Measurements from ENCODE around the gene TBCK.

Gene TBCK

GRCh38 chr4:106021737-106022410 is 294.1 kb downstream of the TBCK start:
- Histone ChIP-seq H3K9me3 (ENCODE audit: insufficient read depth, low read depth, low read length) (0 out of 2 replicates have a peak, but pooled peaks cover under 1% of the 10 kb centered on the region), H3F3A (ENCODE audit: low read depth) (no peaks in the 10 kb centered on the region; the same call in 1 of the 2 replicates), H3K79me2 (ENCODE audit: insufficient read depth, low read length) (no peaks in the 10 kb centered on the region), H3K9ac (ENCODE audit: low read depth, low read length, poor library complexity, severe bottlenecking) (peak overlapping the region; percentile 34), H4K20me1 (ENCODE audit: insufficient read depth, low read length, poor library complexity, severe bottlenecking) (no peaks in the 10 kb centered on the region), H3K9me2 (replicated peaks; ENCODE audit: low read depth, low read length) (no peaks in the 10 kb centered on the region), H3K27me3 (ENCODE audit: insufficient read depth, low read length, poor library complexity, severe bottlenecking) (no peaks in the 10 kb centered on the region), H3K4me1 (ENCODE audit: insufficient read depth, low read length, poor library complexity, severe bottlenecking) (peaks cover 73% of the 10 kb centered on the region), H2AFZ (ENCODE audit: low read length) (0 out of 2 replicates have a peak overlapping the region, but pooled peaks have one; percentile 18), H3K36me3 (ENCODE audit: insufficient read depth, low read length) (no peaks in the 10 kb centered on the region), H3K4me3 (ENCODE audit: low read length, poor library complexity, severe bottlenecking) (peak overlapping the region; percentile 57), H3K4me2 (ENCODE audit: low read depth, low read length, poor library complexity, severe bottlenecking) (peak overlapping the region; percentile 69)
- TF ChIP-seq CTCF (conservative IDR thresholded peaks at IDR 0.05; ENCODE audit: low read length) (no peak), EZH2phosphoT487 (IDR thresholded peaks at IDR 0.05; ENCODE audit: borderline replicate concordance) (no peak)

- Histone ChIP-seq H3K36me3 (ENCODE audit: insufficient read depth, low read length) (no peaks in the 10 kb centered on the region), H3K9me3 (ENCODE audit: insufficient read depth, low read depth, low read length) (no peaks in the 10 kb centered on the region), H4K20me1 (ENCODE audit: insufficient read depth, low read length, poor library complexity, severe bottlenecking) (no peaks in the 10 kb centered on the region), H3K4me2 (ENCODE audit: low read depth, low read length, poor library complexity, severe bottlenecking) (peak overlapping the region; percentile 69), H3K4me1 (ENCODE audit: insufficient read depth, low read length, poor library complexity, severe bottlenecking) (peaks cover 73% of the 10 kb centered on the region), H3K4me3 (ENCODE audit: low read length, poor library complexity, severe bottlenecking) (peak overlapping the region; percentile 57), H3K9ac (ENCODE audit: low read depth, low read length, poor library complexity, severe bottlenecking) (peak overlapping the region; percentile 30), H3K27me3 (ENCODE audit: insufficient read depth, low read length, poor library complexity, severe bottlenecking) (no peaks in the 10 kb centered on the region), H3K79me2 (ENCODE audit: insufficient read depth, low read length) (no peaks in the 10 kb centered on the region), H3F3A (ENCODE audit: low read depth) (no peaks in the 10 kb centered on the region; the same call in 1 of the 2 replicates), H3K9me2 (replicated peaks; ENCODE audit: low read depth, low read length) (no peaks in the 10 kb centered on the region), H2AFZ (ENCODE audit: low read length) (no peak overlapping the region)
- no peak for TF ChIP-seq EZH2phosphoT487 (IDR thresholded peaks at IDR 0.05; ENCODE audit: borderline replicate concordance)
- TF ChIP-seq CTCF (conservative IDR thresholded peaks at IDR 0.05; ENCODE audit: low read length), result no peak
Observed at GRCh38 chr4:106019771-106020170, 296.2 kb downstream of the TBCK start.

DNA sequence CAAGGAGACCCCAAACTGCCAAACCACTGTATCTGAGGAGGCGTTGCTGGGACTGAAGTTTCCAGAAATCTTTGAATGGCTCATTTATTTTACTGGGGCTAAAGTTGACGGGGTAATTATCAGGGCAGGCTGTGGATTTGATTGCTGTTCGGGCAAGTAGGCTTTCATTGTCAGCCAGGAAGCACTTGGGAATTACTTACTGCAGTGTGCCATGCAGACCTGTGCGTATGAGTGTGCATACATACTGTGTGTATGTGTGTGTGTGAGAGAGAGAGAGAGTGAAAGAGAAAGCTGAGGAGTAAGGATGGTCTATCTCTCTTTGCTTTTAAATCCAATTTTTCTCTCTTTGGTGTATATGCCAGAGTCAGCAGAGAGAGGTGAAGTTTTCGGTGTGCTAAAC is 298.0 kb downstream of the TBCK start:
- Histone ChIP-seq H3K4me3 (ENCODE audit: low read length, poor library complexity, severe bottlenecking) (no peak overlapping the region), H3K9me2 (replicated peaks; ENCODE audit: low read depth, low read length) (no peaks in the 10 kb centered on the region), H2AFZ (ENCODE audit: low read length) (peak overlapping the region; percentile 18; the same call in 1 of the 2 replicates), H3F3A (ENCODE audit: low read depth) (no peaks in the 10 kb centered on the region; the same call in 1 of the 2 replicates), H3K9me3 (ENCODE audit: insufficient read depth, low read depth, low read length) (peaks cover 12% of the 10 kb centered on the region), H3K9ac (ENCODE audit: low read depth, low read length, poor library complexity, severe bottlenecking) (no peak overlapping the region), H3K4me2 (ENCODE audit: low read depth, low read length, poor library complexity, severe bottlenecking) (peak overlapping the region; percentile 8), H3K4me1 (ENCODE audit: insufficient read depth, low read length, poor library complexity, severe bottlenecking) (peaks cover 61% of the 10 kb centered on the region), H3K36me3 (ENCODE audit: insufficient read depth, low read length) (no peaks in the 10 kb centered on the region), H3K79me2 (ENCODE audit: insufficient read depth, low read length) (no peaks in the 10 kb centered on the region), H4K20me1 (ENCODE audit: insufficient read depth, low read length, poor library complexity, severe bottlenecking) (no peaks in the 10 kb centered on the region), H3K27me3 (ENCODE audit: insufficient read depth, low read length, poor library complexity, severe bottlenecking) (no peaks in the 10 kb centered on the region)
- no peak for TF ChIP-seq EZH2phosphoT487 (IDR thresholded peaks at IDR 0.05; ENCODE audit: borderline replicate concordance)
- no peak for TF ChIP-seq CTCF (conservative IDR thresholded peaks at IDR 0.05; ENCODE audit: low read length)

Data from Loucy (cell line).